NB4 (cell line): ENCODE measurements around the gene GNB4.

ENCODE experiments used
- MAX ChIP-seq: IDR thresholded peaks from 2 replicates; pipeline ENCODE4 v1.6.1; 2011; ENCODE audit warnings: low read depth, low read length
- POLR2A ChIP-seq: IDR thresholded peaks from 2 replicates; pipeline ENCODE4 v1.6.1; 2011; ENCODE audit warnings: mild to moderate bottlenecking; ENCODE audit not compliant: insufficient read length; ENCODE audit errors: extremely low read depth
- TF ChIP-seq, protein P1 (sequence below): IDR thresholded peaks from one replicate; pipeline ENCODE4 v1.5.1; 2012; ENCODE audit warnings: low read depth, low read length

DNA sequence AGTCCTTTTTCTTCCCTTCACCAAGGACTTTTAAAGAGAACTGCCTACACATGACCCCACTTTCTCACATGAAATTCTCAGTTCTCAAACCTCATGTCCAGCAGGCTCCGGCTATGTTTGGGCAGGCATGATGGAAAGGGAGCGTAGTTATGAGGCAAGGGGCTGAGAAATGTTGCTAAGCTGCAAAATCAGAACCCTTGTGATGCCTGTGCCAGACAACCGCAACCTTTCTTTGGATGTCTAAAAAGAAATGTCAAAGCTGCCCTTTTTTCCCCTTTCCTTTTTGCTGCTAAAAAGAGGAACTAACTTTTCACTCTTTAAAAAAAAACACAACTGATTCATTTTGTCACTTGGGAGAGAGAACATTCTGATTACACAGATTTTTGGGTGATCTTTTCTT is 19.2 kb downstream of the GNB4 start:
- TF ChIP-seq, protein P1, sequence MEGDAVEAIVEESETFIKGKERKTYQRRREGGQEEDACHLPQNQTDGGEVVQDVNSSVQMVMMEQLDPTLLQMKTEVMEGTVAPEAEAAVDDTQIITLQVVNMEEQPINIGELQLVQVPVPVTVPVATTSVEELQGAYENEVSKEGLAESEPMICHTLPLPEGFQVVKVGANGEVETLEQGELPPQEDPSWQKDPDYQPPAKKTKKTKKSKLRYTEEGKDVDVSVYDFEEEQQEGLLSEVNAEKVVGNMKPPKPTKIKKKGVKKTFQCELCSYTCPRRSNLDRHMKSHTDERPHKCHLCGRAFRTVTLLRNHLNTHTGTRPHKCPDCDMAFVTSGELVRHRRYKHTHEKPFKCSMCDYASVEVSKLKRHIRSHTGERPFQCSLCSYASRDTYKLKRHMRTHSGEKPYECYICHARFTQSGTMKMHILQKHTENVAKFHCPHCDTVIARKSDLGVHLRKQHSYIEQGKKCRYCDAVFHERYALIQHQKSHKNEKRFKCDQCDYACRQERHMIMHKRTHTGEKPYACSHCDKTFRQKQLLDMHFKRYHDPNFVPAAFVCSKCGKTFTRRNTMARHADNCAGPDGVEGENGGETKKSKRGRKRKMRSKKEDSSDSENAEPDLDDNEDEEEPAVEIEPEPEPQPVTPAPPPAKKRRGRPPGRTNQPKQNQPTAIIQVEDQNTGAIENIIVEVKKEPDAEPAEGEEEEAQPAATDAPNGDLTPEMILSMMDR = no peak
- TF ChIP-seq POLR2A (no peak), MAX (no peak)
